ENCODE results near the gene NKG7.

The NKG7 gene

DNA sequence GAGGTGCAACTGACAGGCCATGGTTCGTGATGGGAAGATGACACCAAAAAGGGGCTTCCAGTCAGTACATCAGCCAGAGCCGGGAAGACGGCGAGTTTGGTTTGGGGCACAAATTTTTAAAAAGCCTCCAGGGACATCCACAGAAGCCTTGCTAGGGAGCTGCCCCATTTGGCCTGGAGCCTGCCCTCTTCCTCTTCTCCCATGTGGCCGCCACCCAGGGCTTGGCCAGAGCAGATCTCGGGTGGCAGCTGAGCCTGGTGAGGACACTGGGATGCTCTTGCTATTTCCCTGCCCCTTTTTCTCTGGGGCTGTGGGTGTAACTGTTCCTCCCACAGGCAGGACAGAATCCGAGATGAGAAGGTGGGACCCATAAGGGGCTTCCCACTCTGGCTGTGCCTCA lies 14.5 kb downstream of the NKG7 start:
- no peak for DNase-seq

DNA sequence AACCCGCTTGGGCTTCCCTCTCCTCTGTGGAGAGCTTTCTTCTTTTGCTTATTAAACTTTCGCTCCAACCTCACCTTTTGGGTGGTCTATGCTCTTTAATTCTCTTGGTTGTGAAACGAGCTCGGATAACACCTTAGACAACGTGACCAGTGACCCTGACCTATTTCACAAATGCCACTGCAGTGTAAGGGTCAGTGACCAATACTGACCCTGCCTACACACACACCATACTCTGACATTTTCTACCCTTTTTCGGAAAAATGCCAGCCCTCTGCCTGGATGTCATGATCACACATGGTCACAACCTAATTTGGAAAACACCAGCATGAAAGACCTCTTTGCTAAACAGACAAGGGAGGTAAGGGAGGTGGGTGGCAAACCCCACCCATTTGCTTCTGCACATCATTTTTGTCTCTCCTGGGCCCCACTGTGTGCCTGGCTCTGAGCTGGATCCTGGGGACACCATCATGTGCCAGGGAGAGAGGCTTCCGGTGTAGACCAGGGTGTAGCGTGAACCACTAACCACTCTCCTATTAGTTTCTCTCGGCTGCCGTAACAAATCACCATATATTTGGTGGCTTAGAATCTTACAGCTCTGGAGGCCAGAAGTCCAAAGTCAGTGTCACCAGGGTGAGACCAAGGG lies 16.2 kb downstream of the NKG7 start:
- no peak for DNase-seq

DNA sequence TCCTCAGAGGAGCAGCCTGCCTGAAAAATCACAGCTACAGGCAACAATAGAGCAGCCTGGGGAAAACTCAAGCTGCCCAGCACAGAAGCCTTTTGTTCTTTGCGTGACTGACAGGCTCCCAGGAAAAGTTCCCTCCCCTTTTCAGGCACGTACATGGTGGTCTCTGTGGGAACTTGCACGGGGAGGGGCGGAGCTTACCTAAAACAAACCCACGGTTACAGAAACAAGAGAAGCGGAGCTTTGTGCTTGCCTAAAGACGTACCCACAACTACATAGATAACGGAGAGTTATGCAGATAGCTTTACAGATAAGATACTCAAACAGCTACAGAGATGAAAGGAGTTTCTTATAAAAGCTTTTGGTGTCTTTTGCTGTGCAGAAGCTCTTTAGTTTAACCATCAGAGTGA lies 17.7 kb downstream of the NKG7 start:
- DNase-seq, result no peak

DNA sequence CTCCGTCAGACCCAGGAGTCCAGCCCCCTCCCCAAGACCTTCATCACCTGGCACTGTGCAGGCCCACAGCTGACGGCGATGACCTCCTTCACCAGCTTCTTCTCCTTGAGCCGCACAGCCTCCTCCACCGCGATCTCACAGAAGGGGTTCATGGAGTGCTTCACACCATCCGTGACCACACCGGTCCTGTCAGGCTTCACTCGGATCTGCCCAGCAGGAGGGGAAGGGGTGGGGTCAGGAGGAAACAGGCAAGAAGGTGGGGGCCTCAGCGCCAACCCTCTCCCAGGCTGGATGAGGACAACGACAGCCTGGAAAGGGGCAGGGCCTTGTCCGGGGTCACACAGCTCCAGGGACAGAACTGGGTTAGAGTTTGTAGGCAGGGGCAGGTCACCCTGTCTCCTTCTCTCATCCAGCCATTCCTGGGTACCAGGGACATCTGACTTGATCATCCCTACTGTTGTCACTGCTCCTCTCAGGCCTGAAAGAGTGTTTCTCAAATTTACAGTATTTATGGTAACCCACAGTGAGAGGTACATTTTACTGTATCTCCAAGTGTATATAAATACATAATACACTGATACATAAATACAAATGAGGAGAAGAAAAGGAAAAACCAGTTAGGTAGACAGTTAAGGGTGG lies 18.2 kb downstream of the NKG7 start:
- no peak for DNase-seq

DNA sequence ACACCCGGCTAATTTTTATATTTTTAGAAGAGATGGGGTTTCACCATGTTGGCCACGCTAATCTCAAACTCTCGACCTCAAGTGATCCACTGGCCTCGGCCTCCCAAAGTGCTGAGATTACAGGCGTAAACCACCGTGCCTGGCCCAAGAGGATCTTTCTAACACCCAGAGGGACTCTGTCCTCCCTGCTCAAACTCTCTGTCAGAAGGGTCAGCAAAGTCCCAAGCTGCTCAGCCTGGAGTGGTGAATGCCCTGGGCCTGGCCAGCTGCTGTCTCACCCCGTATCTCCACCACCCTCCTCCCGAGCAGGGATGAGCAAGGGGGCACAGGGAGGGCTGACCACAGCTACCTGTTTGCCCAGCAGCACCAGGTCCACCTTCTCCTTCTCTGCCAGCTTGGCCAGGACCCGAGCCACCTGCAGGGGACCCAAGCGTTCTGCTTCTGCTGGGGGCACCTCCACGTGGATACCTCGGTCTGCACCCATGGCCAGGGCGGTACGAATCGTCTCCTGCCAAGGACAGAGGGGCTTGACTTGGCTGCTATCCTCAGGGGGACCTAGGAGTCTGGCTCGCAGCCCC lies 19.6 kb downstream of the NKG7 start:
- no peak for DNase-seq

DNA sequence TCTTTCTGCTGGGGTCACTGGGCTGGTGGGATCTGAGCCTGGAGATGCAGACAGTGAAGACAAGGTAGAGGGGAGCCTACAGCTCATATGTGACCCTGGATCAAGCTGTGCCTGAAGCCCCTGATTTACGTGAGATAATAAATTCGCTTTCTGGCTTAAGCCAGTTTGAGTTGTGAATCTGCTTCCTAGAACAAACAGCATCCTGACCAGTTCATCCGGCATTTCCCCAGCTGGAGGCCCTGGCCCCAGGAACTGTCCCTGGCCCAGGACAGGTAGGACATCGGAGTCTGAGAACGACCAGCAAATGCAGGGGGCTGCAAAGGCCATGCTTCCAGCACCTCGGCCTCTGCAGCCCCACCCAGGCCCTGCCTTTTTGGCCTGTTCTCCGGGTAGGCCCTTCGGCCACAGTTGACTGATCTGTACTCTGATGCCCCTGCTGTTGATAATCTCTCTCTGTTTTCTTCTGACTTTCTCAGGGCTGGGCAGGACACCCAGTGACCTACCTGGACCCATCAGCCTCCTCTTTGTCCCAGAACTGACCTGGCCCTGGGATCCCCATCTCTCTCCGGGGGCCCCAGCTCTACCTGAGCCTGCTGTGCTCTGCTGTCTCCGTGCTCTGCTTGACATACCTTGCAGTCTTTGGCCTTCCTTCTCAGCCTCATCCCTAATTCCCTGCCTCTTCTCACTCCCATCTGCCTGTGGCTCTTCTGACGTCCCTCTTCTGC lies 21.0 kb downstream of the NKG7 start:
- DNase-seq, result no peak

DNA sequence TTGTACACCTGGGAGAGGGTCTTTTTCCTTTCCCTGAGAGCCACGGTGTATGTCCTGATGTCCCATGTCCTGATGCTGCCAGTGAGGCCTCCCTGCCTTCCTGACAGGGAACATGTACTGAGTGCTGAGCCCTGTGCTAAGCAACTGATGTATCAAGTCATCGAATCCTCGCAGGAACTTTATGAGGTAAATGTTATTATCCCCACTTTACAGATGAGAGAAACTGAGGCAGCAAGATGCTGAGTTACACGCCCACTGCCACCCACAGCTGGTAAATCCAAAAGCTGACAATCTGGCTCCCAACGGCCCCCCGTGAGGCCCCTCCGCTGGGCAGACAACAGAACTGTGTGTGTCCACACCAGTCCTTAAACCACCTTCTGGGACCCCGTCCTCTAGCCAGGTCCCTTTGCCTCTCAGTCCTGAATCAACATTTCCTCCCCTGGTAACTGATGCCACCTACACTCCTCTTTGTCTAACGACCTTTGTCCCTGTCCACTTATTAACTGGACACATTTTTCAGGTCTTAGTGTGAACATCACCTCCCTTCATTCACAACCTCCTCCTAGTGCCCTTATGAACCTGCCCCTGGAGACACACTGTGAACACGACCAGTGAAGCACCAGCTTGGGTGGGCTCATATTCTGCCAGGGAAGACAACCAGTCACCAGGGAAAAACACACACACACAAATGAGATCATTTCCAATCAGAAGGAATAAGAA lies 25.1 kb downstream of the NKG7 start:
- DNase-seq, result no peak

DNA sequence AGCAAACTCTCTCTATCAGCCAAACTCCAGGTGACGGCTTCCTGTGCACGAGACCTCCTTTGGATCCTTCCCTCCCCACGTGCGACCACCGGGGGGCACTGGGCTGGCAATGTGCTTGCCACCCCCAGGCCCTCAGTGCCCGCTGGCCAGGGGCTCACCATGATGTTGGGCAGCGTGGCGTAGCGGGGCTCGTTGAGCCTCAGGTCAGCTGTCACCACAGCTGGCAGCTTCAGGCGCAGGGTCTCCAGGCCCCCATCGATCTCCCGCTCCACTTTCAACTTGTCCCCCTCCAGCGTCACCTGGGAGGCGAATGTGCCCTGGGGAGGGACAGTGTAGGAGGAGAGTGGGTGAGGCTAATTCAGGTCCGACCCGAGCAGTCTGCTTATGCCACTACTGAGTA lies 25.7 kb downstream of the NKG7 start:
- DNase-seq, result no peak

DNA sequence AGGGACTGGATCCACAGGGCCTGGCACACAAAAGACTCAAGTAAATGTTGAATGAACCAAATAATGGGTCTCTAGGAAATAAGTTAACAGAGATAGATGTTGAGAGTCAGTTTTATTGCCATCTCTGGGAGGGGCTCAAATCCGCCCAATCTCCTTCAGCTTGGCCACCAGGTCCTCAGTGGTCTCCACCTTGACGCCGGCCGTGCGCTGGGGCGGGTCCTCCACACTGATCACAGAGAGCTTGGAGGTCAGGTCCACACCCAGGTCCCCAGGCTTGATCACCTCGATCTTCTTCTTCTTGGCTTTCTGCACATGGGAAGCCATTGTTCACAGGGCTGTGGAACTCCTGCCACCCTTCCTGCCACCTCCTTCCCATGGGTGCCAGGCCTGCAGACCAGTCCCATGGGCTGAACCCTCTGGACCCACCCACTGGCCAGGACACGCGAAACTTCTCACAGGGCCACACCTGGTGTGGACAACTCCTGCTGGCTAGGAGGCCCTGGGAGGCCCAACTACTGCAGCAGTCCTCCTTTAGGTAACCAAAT lies 27.3 kb downstream of the NKG7 start:
- no peak for DNase-seq

DNA sequence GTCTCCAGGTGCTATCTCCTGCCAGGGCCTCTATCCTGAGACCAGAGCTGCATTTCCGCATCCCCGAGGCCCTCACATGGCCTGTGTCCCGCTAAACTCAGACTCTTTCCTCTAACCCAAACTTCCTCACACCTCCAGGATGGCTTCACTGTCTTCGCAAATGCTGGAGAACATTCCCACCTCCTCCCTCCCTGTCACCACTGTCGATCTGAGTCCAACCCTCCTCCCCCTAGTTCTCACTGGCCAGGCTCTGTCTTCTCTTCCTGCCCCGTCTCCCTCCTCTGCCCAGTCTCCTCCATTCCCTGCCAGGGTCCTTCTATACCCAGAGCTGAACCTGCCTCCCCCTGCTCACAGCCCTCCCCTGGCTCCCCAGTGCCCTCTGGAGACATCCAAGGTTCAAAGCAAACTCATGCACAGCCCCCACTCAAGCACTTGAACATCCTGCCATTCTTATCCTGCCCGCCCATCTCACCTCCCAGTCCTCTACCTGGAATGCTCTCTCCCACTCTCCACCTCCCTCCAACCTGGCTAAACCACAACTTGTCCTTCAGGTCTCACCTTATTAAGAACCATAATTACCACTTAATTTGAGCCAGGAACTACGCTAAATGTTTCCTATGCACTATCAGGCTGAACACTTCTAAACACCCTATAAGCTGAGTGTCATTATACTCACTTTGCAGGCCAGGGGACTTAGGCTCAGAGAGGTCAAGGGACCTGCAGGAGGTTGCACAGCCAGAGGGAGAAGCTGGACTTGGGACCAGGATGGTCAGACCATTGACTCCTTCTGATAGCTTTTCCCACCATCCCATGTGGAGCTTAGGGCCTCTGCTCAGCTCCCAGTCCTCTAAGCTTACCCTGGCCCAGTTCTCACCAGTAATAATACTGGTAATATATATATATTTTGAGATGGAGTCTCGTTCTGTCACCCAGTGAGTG lies 29.6 kb downstream of the NKG7 start:
- DNase-seq, result no peak

DNA sequence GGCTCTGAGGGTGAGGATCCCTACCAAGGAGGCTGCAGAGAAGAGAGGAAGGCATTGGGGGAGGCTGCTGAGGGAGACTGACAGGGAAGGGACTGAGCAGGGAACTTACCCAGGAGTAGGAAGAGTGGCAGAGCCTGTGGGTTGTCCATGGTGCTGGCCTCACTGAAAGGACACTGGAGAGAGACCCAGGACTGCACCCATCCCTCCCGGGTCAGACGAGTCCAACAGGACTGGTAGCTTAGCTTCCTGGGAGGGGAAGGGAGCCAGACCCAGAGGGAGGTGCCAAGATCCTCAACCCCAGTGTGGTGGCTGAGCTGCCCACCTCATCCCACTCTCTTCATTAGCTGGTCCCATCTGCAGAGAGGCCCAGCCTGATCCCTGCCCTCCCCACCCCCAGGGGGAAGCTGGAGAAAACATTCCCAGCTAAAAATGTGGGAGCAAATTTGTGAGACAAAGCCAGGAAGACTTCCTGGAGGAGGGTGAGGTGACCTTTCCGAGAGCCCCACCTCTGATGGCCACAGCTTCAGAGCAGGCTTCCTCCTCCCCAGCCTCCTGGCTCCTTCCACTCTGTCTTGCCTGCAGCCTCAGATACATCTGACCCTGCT lies 30.4 kb downstream of the NKG7 start, which contains the start of gene VSIG10L:
VSIG10L (minus strand) TSS at position 164 of the 605 bp plus-strand sequence; CDS start at position 149, 15 bp downstream.
- no peak for DNase-seq

DNA sequence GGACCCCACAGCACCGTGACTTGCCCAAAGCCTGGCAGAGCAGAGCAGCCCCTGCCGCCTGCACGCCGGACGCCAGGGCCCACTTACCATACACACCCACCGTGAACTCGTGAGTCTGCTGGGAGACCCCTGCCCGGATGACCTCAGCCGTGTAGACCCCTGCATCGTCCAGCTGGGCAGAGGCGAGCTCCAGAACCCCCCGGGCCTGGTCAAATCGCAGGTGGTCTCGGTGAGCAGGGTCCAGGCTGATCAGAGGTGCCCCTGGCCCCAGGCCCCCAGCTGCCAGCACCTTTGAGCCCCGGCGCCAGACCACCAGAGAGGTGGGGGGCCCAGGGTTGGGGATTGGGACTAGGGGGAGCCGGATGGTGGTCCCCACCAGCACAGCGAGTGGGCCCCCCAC lies 31.4 kb downstream of the NKG7 start:
- no peak for DNase-seq

DNA sequence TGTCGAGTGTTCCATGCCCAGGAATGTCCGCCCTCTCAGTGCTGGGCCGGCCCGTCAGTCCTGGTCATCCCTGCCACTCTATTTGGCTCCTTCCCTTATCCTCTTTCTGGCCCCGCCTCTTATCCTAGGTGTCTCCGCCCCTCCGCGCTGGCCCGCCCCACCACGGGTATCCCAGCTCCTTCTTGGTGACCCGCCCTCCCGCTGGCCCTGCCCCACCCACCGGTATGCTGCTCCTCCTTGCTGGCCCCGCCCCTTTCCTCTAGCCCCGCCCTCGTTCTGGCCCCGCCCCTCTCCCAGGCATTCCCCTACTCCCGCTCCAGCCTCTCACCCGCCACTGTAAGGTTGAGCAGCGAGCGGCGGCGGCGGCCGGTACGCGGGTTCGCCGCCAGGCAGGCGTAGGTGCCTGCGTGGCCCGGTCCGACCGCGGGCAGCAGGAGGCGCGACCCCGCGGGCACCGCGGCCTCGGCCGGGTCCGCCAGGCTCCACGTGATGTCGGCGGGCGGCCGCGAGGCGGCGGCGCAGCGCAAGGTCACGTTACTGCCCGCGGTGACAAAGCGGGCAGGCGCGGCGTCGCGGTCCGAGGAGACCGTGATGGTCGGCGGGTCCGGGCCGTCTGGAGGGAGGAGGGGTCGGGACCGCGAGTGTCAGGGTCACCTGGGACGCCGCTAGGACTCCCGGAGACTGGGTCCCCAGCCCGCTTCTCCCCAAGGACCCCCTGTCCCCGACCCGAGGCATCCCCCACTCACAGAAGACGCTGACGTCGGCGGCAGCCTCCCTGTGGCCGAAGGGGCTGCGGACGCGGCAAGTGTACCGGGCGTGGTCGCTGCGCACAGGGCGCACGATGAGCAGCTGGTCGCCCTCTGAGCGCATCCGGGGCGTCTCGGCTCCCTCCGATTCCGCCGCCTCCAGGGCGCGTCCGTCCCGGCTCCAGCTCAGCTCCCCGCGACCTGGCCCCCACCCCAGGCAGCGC lies 32.5 kb downstream of the NKG7 start:
- DNase-seq, result peak; percentile 98

DNA sequence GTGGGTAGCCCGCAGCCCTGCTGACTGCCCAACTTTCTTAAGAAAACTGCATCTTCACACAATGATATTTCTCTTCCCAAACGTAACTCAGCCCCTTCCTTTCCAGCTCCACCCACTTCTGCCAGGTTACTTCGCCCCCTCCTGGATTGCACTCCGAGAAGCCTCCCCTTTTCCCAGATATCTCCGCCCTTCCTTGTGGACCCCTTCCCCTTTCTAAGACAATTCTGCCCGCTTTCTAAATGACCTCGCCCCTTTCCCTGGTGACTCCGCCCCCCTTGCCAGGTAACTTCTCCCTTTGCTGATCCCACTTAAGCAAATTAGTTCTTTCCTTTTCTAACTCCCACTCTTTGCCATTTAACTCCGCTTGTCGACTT lies 33.2 kb downstream of the NKG7 start:
- DNase-seq, result no peak

DNA sequence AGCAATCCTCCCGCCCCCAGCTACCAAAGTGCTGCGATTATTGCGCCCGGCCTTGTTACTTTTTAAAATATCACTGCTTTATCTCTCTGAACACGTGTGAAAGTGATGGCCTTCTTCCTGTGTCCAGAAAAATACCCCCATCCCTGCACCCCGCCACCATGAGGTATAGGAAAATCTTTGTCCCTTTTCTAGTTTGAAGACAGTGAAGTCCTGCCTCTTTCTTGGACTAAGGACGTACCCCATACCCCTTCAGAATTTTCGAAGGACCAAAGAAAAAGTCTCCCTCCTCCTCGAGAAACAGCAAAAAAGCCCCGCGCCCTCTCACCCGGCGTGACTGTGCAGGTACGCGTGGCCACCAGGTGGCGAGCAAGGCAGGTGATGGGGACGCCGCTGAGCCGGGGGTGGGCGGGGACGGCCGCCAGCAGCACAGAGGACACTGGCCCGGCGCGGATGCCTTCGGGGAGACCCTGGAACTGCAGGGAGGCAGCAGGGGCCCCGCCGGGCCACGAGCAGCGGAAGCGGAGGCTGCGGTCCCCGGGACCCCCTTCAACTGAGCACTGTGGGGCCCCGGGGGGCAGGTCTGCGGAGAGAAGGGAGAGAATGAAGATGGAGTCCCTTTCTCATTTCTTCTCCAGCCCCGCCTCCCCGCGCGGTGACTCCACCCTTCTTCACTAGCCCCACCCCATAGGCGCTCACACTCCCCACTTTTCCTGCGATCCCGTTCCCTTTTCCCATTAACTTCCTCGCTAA lies 33.7 kb downstream of the NKG7 start:
- DNase-seq, result peak; percentile 70

DNA sequence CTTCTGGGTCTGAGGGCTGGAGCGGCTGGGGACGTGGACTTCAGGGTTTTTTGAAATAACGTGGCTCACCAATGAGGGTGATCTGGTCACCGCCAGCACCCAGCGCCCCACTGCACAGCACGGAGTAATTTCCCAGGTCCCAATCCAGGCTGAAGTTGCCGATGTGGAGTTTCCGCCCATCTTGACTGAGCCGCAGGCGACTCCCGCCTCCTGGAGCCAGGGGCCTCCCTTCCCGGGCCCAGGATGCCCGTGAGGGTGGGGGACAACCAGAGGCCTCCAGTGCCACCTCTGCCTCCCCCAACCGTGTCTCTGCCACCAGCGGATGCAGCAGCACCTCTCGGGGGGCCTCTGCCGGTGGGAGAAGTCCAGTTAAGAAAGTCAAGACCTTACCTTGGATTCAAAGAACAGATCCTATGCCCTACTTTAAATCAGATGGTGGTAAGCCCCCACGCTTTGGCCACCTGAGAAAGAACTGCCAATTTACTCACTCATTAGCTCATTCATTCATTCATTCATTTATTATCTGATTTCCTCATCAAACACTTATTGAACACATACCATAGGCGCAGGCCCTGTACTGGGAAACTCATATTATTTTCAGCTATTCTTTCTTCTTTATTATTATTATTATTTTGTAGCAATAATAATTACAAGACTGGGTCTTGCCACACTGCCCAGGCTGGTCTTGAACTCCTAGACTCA lies 34.4 kb downstream of the NKG7 start:
- no peak for DNase-seq

DNA sequence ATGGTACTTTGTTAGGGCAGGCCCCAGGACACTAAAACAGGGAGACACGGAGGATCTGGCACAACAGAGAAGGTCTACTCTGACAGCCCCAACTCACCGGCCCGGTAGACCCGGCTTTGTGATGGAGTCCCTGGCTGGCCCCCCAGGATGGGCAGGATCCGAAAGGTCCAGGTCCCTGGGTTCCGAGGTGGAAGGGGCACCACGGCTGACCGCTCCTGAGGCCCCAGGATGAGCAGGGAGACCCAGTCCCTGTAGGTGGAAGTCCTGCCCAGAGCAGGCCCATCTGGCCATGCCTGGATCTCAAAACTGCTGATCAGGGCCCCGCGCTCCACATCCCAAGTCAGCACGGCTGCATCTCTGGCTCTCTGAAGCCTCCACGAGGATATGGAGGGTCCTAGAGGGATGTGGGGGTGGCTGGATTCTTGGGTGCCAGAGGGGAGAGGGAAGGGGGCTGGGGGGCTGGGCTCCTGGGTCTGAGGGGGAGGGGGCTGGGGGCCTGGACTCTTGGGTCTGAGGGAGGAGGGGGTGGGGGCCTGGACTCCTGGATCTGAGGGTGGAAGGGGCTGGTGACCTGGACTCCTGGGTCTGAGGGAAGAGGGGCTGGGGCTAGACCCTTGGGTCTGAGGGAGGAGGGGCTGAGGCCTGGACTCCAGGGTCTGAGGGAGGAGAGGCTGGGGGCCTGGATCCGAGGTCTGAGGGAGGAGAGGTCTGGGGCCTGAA lies 35.2 kb downstream of the NKG7 start:
- DNase-seq, result no peak

All from fibroblast of skin of scalp (primary cell).